Mesendoderm (in vitro differentiated cells): ENCODE results near the gene GTF2IRD1.
"Not testable (repeated sequence)": the region's sequence is repeated elsewhere in the genome, so short reads cannot be mapped to it uniquely, and the experiment has no call there.

Experiments
- DNase-seq: peaks from one replicate; pipeline ENCODE4 v3.0.0; 2013
- H2AK5ac ChIP-seq: 2 replicates; pipeline ENCODE4 v1.6.1; 2013; ENCODE audit warnings: low read length, inconsistent platforms
- H2BK120ac ChIP-seq: 2 replicates; pipeline ENCODE4 v1.6.1; 2013; ENCODE audit warnings: low read depth, mild to moderate bottlenecking, low read length, moderate library complexity, mixed read lengths
- H2BK15ac ChIP-seq: replicated peaks from 2 replicates; pipeline ENCODE4 v1.6.1; 2013; ENCODE audit warnings: low read depth, mild to moderate bottlenecking, moderate library complexity
- H2BK5ac ChIP-seq: 2 replicates; pipeline ENCODE4 v1.6.1; 2013; ENCODE audit warnings: low read length, inconsistent platforms
- H3K18ac ChIP-seq: 2 replicates; pipeline ENCODE4 v1.6.1; 2013; ENCODE audit warnings: mild to moderate bottlenecking, low read length, mixed read lengths
- H3K23ac ChIP-seq: one replicate; pipeline ENCODE4 v1.6.1; 2013; ENCODE audit warnings: low read length
- H3K27ac ChIP-seq: 2 replicates; pipeline ENCODE4 v1.5.1; 2013; ENCODE audit warnings: low read depth, mild to moderate bottlenecking, inconsistent platforms, low read length, moderate library complexity
- H3K27me3 ChIP-seq: 2 replicates; pipeline ENCODE4 v1.6.1; 2013; ENCODE audit warnings: low read length, control low read depth, mild to moderate bottlenecking, inconsistent platforms; ENCODE audit not compliant: insufficient read depth, poor library complexity
- H3K36me3 ChIP-seq: 2 replicates; pipeline ENCODE4 v1.6.1; 2013; ENCODE audit warnings: low read length, inconsistent platforms; ENCODE audit not compliant: control insufficient read depth, insufficient read depth
- H3K4ac ChIP-seq: one replicate; pipeline ENCODE4 v1.6.1; 2013; ENCODE audit warnings: low read depth, mild to moderate bottlenecking, low read length, moderate library complexity
- H3K4me1 ChIP-seq: 2 replicates; pipeline ENCODE4 v1.6.1; 2013; ENCODE audit warnings: low read depth, low read length, inconsistent platforms; ENCODE audit not compliant: control insufficient read depth
- H3K4me2 ChIP-seq: 2 replicates; pipeline ENCODE4 v1.6.1; 2013; ENCODE audit warnings: low read length
- H3K4me3 ChIP-seq: 2 replicates; pipeline ENCODE4 v1.5.1; 2013; ENCODE audit warnings: mild to moderate bottlenecking, low read length
- H3K56ac ChIP-seq: one replicate; pipeline ENCODE4 v1.6.1; 2013; ENCODE audit warnings: low read length
- H3K79me1 ChIP-seq: 2 replicates; pipeline ENCODE4 v1.6.1; 2013; ENCODE audit warnings: low read length, inconsistent platforms
- H3K79me2 ChIP-seq: 2 replicates; pipeline ENCODE4 v1.6.1; 2013; ENCODE audit warnings: mild to moderate bottlenecking, low read length; ENCODE audit not compliant: control insufficient read depth, insufficient read depth
- H3K9ac ChIP-seq: 2 replicates; pipeline ENCODE4 v1.6.1; 2013; ENCODE audit warnings: low read length, inconsistent platforms
- H4K5ac ChIP-seq: one replicate; pipeline ENCODE4 v1.6.1; 2013; ENCODE audit warnings: low read length
- H4K8ac ChIP-seq: one replicate; pipeline ENCODE4 v1.6.1; 2013; ENCODE audit warnings: low read depth, mild to moderate bottlenecking, control low read depth, low read length, moderate library complexity
- WGBS: extraction: QIAGEN DNeasy Blood & Tissue Kit; methylation state at CpG from one replicate; pipeline ENCODE4 v1.1.7; 2013; ENCODE audit warnings: low lambda C conversion rate, missing lambda C conversion rate; ENCODE audit not compliant: insufficient coverage; ENCODE audit errors: extremely low coverage; 5-methylcytosine and 5-hydroxymethylcytosine counted together

Gene GTF2IRD1

GRCh38 chr7:74414595-74415333 lies 38.9 kb upstream of the GTF2IRD1 start:
- H3K23ac ChIP-seq, H3K4me2 ChIP-seq, H3K27ac ChIP-seq, H3K56ac ChIP-seq, H4K5ac ChIP-seq, H2BK120ac ChIP-seq, DNase-seq, H3K79me1 ChIP-seq, H2BK5ac ChIP-seq, H2AK5ac ChIP-seq, H4K8ac ChIP-seq, H3K27me3 ChIP-seq, H3K18ac ChIP-seq, H3K9ac ChIP-seq, H3K79me2 ChIP-seq, H3K4ac ChIP-seq, H3K36me3 ChIP-seq, H3K4me1 ChIP-seq, H3K4me3 ChIP-seq, H2BK15ac ChIP-seq: not testable (repeated sequence)
- WGBS = no CpG with 5 or more reads among the region's 7 CpGs

DNA sequence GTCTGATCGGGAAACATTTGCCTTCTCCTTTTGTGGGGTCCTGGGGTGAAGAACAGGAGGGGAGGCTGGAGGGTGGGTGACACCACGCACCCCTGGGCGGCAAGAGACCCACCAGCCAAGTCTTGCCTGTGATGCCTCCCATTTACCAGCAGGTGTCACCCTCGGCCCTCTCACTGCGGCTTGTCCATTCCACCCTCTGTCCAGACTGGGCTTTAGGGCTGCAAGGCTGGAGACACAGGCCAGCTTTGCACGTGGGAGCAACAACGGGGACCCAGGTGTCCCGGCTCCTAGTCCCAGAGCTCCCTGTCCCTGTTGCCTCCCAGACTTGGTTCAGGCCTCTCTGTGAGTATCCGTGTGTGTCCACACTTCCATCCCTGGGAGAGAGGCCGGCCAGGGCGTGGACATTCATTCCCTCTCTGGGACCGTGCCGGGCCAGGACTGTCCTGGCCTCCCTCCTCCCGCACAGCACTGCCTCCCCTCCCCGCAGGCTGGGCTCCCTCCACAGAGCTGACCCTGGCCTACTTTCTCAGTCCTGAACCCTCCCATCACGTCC lies 36.2 kb upstream of the GTF2IRD1 start:
- Histone ChIP-seq H3K27me3 (no peaks in the 10 kb centered on the region), H3K56ac (peak overlapping the region; percentile 43), H3K27ac (no peak overlapping the region), H2BK5ac (no peak overlapping the region), H3K4me1 (no peaks in the 10 kb centered on the region), H2BK15ac (no peak overlapping the region), H3K18ac (no peak overlapping the region), H2BK120ac (no peak overlapping the region), H4K5ac (no peak overlapping the region), H3K23ac (no peak overlapping the region), H3K79me1 (no peaks in the 10 kb centered on the region), H3K9ac (no peak overlapping the region), H3K4me3 (no peak overlapping the region), H3K4me2 (no peak overlapping the region), H3K4ac (no peak overlapping the region), H3K36me3 (no peaks in the 10 kb centered on the region), H3K79me2 (no peaks in the 10 kb centered on the region), H2AK5ac (no peak overlapping the region), H4K8ac (no peak overlapping the region)
- peak; percentile 69 for DNase-seq
- no CpG with 5 or more reads among the region's 16 CpGs for WGBS

DNA sequence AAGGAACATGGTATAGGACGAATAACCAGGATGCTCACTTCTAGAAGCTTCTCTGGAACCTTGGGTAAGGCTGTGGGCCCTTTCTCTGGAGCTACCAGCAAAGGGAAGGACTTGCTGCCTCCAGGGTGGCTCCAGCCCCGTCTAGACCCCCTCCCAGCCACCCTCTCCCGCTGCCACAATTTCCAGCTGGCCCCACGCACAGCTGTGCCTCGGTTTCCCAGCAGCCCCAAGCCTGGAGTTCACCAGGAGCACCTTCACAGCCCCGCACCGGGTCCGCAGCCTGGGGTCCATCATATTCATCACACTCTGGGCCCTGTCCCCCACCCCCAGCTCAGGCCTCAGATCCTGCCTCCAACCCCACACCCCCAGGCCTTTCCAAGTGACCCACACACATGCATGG lies 35.6 kb upstream of the GTF2IRD1 start:
- Histone ChIP-seq H4K8ac (no peak overlapping the region), H3K56ac (no peak overlapping the region), H2BK120ac (no peak overlapping the region), H2BK5ac (no peak overlapping the region), H3K27me3 (no peaks in the 10 kb centered on the region), H3K23ac (no peak overlapping the region), H4K5ac (no peak overlapping the region), H3K79me2 (no peaks in the 10 kb centered on the region), H2AK5ac (no peak overlapping the region), H3K27ac (no peak overlapping the region), H3K4me2 (no peak overlapping the region), H3K4me1 (no peaks in the 10 kb centered on the region), H3K79me1 (no peaks in the 10 kb centered on the region), H3K4me3 (no peak overlapping the region), H3K9ac (no peak overlapping the region), H3K18ac (no peak overlapping the region), H3K4ac (no peak overlapping the region), H2BK15ac (no peak overlapping the region), H3K36me3 (no peaks in the 10 kb centered on the region)
- no peak for DNase-seq
- WGBS = no CpG with 5 or more reads among the region's 8 CpGs

DNA sequence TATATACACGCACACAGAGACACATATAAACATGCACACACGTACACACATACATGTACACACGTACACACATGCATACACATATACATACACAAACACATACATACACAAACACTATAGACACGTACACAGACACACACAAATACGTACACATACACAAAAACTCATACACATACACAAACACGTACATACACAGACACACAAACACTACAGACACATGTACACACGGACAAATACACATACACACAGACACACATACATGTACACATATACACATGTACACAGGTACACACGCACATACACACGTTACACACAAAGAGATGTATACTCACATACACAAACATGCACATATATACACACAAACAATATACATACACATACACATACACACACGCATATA lies 35.2 kb upstream of the GTF2IRD1 start:
- Histone ChIP-seq H3K79me1 (no peaks in the 10 kb centered on the region), H3K9ac (no peak overlapping the region), H2AK5ac (no peak overlapping the region), H3K36me3 (no peaks in the 10 kb centered on the region), H3K79me2 (no peaks in the 10 kb centered on the region), H2BK120ac (no peak overlapping the region), H3K56ac (no peak overlapping the region), H3K4me3 (no peak overlapping the region), H3K4me2 (no peak overlapping the region), H3K27ac (no peak overlapping the region), H4K5ac (no peak overlapping the region), H3K27me3 (no peaks in the 10 kb centered on the region), H3K18ac (no peak overlapping the region), H4K8ac (no peak overlapping the region), H3K23ac (no peak overlapping the region), H2BK15ac (no peak overlapping the region), H3K4ac (no peak overlapping the region), H3K4me1 (no peaks in the 10 kb centered on the region), H2BK5ac (no peak overlapping the region)
- DNase-seq = no peak
- WGBS = 100% methylated on average over 3 of the region's 10 CpGs

DNA sequence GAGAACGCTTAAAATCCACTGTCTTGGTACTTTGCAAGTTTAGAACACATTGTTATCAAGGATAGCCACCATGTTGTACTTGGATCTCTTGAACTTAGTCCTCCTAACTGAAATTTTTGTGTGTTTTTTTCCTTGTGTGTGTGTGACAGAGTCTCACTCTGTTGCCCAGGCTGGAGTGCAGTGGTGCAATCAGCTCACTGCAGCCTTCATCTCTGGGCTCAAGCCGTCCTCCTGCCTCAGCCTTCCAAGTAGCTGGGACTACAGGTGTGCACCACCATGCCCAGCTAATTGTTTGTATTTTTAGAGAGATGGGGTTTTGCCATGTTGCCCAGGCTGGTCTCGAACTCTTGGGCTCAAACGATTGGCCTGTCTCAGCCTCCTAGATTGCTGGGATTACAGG lies 34.5 kb upstream of the GTF2IRD1 start:
- H3K18ac ChIP-seq, H3K36me3 ChIP-seq, H3K4me2 ChIP-seq, H3K4me1 ChIP-seq, H2AK5ac ChIP-seq, H4K8ac ChIP-seq, H3K23ac ChIP-seq, DNase-seq, H3K56ac ChIP-seq, H3K4ac ChIP-seq, H3K9ac ChIP-seq, H3K27me3 ChIP-seq, H4K5ac ChIP-seq, H2BK5ac ChIP-seq, H3K27ac ChIP-seq, H3K79me2 ChIP-seq, H3K4me3 ChIP-seq, H2BK15ac ChIP-seq, H3K79me1 ChIP-seq, H2BK120ac ChIP-seq: not testable (repeated sequence)
- WGBS = no CpG with 5 or more reads among the region's 4 CpGs

DNA sequence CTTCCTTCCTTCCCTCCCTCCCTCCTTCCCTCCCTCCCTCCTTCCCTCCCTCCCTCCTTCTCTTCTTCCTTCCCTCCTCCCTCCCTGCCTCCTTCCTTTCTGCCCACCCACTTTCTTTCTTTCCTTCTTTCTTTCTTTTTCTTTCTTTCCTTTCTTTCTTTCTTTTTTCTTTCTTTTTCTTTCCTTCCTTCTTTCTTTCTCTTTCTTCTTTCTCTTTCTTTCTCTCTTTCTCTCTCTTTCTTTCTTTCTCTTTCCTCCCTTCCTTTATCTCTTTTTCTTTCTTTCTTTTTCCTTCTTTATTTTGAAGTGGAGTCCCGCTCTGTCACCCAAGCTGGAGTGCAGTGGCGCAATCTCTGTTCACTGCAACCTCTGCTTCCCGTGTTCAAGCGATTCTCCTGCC lies 33.7 kb upstream of the GTF2IRD1 start:
- H4K5ac ChIP-seq = no peak overlapping the region
- H4K8ac ChIP-seq = no peak overlapping the region
- H3K23ac ChIP-seq = no peak overlapping the region
- no peak overlapping the region for H3K27ac ChIP-seq
- H3K27me3 ChIP-seq = no peaks in the 10 kb centered on the region
- no peak overlapping the region for H3K56ac ChIP-seq
- H3K18ac ChIP-seq = no peak overlapping the region
- no CpG with 5 or more reads among the region's 4 CpGs for WGBS
- H2AK5ac ChIP-seq = no peak overlapping the region
- no peak overlapping the region for H2BK15ac ChIP-seq
- no peak overlapping the region for H2BK120ac ChIP-seq
- no peaks in the 10 kb centered on the region for H3K79me1 ChIP-seq
- DNase-seq = no peak
- H3K4me1 ChIP-seq = no peaks in the 10 kb centered on the region
- no peak overlapping the region for H3K4me3 ChIP-seq
- no peak overlapping the region for H3K4me2 ChIP-seq
- no peak overlapping the region for H3K4ac ChIP-seq
- no peaks in the 10 kb centered on the region for H3K36me3 ChIP-seq
- H2BK5ac ChIP-seq = no peak overlapping the region
- H3K79me2 ChIP-seq = no peaks in the 10 kb centered on the region
- H3K9ac ChIP-seq = no peak overlapping the region
